ENCODE measurements around the gene SCAMP2. TPM values are rescaled to one million over a fixed set of nuclear protein-coding genes. Genes with fewer than 3 reads are reported as not detected.
A peak's percentile ranks its signal among the peaks of the same experiment; 100 is the strongest.

Gene SCAMP2
- total RNA-seq, 1 donor from 2014 or later = 56.7 TPM

- TF ChIP-seq CTCF (IDR thresholded peaks at IDR 0.05) (no peak), POLR2AphosphoS5 (IDR thresholded peaks at IDR 0.05; ENCODE audit: insufficient read depth in 1 of 2, low read depth in 1 of 2) (peak; percentile 0 to 46)
- intact Hi-C loops (cut with DNase I) = no loop called here
- peak overlapping the region; percentile 85 for H3K27ac ChIP-seq
- H3K27me3 ChIP-seq = no peaks in the 10 kb centered on the region
- H3K36me3 ChIP-seq = peaks cover 0 to 31% of the 10 kb centered on the region in 2 donors
- H3K4me1 ChIP-seq = peaks cover 41% of the 10 kb centered on the region
- no peaks in the 10 kb centered on the region for H3K9me3 ChIP-seq
- no peak for DNase-seq (ENCODE audit: extremely low spot score in 2 of 2)
- H3K4me3 ChIP-seq = peak overlapping the region; percentile 63 to 71
Observed at GRCh38 chr15:74843445-74843828, 29.7 kb downstream of the SCAMP2 start.

- no peaks in the 10 kb centered on the region for H3K9me3 ChIP-seq
- peaks cover 41% of the 10 kb centered on the region for H3K4me1 ChIP-seq
- H3K36me3 ChIP-seq = peaks cover 0 to 28% of the 10 kb centered on the region in 2 donors
Observed at GRCh38 chr15:74842581-74843444, 30.4 kb downstream of the SCAMP2 start, which contains the start of gene ULK3. Gene ULK3 (minus strand): TSS chr15:74843156. CDS start chr15:74843105, 51 bp downstream.

DNA sequence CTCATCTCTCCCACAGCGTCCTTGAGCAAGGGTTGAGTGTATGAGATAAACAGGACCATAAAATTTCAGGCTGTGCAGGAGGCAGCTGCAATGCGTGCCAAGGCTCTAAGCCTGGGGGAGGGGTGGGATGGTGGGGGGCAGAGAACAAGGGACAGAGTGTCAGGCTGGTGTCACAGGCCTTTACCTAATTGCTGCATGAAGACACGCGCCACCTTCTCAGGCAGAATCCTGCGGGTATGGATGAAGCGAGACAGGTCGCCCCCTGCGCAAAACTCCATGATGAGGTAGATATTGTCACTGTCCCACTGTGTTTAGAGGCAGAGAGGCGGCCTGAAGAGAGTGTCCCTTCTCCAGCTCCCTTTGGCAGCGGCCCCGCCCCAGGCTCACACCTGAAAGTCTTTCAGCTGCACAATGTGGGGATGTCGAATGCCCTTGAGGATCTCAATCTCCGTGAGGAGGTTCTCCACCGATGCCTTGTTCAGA, 31.2 kb downstream of the SCAMP2 start:
- DNase-seq (ENCODE audit: extremely low spot score in 2 of 2) = no peak
- peak overlapping the region; percentile 63 to 71 for H3K4me3 ChIP-seq
- H3K4me1 ChIP-seq = peaks cover 41% of the 10 kb centered on the region
- TF ChIP-seq POLR2AphosphoS5 (IDR thresholded peaks at IDR 0.05; ENCODE audit: insufficient read depth in 1 of 2, low read depth in 1 of 2) (no peak), CTCF (IDR thresholded peaks at IDR 0.05) (no peak), POLR2A (IDR thresholded peaks at IDR 0.05) (no peak)
- H3K27me3 ChIP-seq = no peaks in the 10 kb centered on the region
- intact Hi-C loops (cut with DNase I) = no loop called here
- peak overlapping the region; percentile 85 for H3K27ac ChIP-seq
- peaks cover 0 to 30% of the 10 kb centered on the region in 2 donors for H3K36me3 ChIP-seq
- no peaks in the 10 kb centered on the region for H3K9me3 ChIP-seq

More at GRCh38 chr15:74842581-74843444, 30.4 kb downstream of the SCAMP2 start, which contains the start of gene ULK3:
- H3K27me3 ChIP-seq = no peaks in the 10 kb centered on the region
- peak within 1 kb of the TSS; percentile 63 to 71 for H3K4me3 ChIP-seq
- intact Hi-C loops (cut with DNase I) = no loop called here
- no peak for DNase-seq (ENCODE audit: extremely low spot score in 2 of 2)
- peak within 1 kb of the TSS; percentile 85 for H3K27ac ChIP-seq
- TF ChIP-seq CTCF (IDR thresholded peaks at IDR 0.05) (peak; percentile 19 to 59 (median 54)), POLR2AphosphoS5 (IDR thresholded peaks at IDR 0.05; ENCODE audit: insufficient read depth in 1 of 2, low read depth in 1 of 2) (peak; percentile 37 to 78), POLR2A (IDR thresholded peaks at IDR 0.05) (peak in 1 of 2 donors; percentile 48)

DNA sequence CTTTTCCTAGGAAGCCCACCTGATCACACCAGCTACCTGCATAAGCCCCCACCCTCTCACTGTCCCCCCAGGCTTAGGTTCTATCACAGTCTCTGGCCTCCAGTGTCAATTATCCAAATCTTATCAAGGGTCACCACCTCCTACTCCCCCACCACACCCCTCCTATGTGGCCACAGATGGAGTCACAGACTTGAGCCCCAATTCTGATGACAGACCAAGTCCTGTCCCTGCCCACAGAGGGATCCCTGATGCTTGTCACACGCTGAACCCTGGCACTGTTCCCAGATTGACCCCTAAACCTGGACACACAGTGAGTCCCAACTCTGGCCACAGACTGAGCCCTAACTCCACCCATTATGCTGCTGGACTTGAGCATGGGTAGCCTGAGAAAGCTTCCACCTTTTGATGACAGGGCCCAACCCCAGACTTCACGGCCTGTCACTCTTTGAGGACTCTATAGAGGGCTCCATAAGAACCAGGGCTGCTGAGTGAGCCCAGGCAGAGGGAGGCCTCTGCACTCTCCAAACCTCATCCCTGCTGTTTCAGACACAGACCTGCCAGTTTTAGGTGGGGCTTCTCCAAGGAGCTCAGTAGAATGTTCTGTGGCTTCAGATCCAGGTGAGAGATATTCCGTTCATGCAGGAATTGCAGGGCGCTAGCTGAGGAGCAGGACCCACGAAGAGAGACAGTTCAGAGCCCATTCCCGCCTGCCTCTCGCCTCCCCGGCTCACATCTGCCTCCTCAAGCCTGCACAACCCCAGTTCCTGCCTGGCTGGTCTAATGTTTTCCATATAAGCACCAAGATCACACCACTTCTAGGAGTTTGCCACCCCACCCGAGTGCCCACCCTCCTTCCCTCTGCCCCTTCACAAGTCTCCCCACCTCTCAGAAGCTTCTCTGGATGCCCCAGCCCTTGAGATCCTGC, 32.1 kb downstream of the SCAMP2 start:
- Histone ChIP-seq H3K4me3 (no peak overlapping the region), H3K9me3 (no peaks in the 10 kb centered on the region), H3K27ac (no peak overlapping the region), H3K4me1 (peaks cover 41% of the 10 kb centered on the region), H3K27me3 (no peaks in the 10 kb centered on the region), H3K36me3 (peaks cover 0 to 35% of the 10 kb centered on the region in 2 donors)
- intact Hi-C loops (cut with DNase I) = no loop called here
- TF ChIP-seq POLR2AphosphoS5 (IDR thresholded peaks at IDR 0.05; ENCODE audit: insufficient read depth in 1 of 2, low read depth in 1 of 2) = no peak
- no peak for TF ChIP-seq CTCF (IDR thresholded peaks at IDR 0.05)
- no peak for TF ChIP-seq POLR2A (IDR thresholded peaks at IDR 0.05)
- DNase-seq (ENCODE audit: extremely low spot score in 2 of 2) = no peak
